Activated CD4-positive, alpha-beta T cell treated with anti-CD3 and anti-CD28 coated beads, Interleukin-2, amount 10 ng/mL, durations not matched to agents 7 days and 5 days (primary cell): ENCODE results near the gene TTLL1. TPM values are rescaled to one million over a fixed set of nuclear protein-coding genes. Genes with fewer than 3 reads are reported as not detected.
A peak's percentile ranks its signal among the peaks of the same experiment; 100 is the strongest.

Experiments used
- CTCF ChIA-PET: fragments of 350-600 bp; sonication (Branson Sonifier 250); formaldehyde crosslinking; loops from one replicate; lab custom pipeline; 2021; ENCODE audit warnings: antibody characterized with exemption; lab: Charles Lee
- POLR2A ChIA-PET: fragments of 350-600 bp; sonication (Branson Sonifier 250); formaldehyde crosslinking; loops from one replicate; lab custom pipeline; 2021; ENCODE audit warnings: antibody characterized with exemption; lab: Charles Lee
- DNase-seq: peaks from one replicate; pipeline ENCODE4 v3.0.0-alpha.2; 2020
- H3K27ac Mint-ChIP-seq: one replicate; pipeline ENCODE4 v1.8.0; 2021; ENCODE audit warnings: mild to moderate bottlenecking, moderate library complexity, mixed read lengths
- H3K27me3 Mint-ChIP-seq: one replicate; pipeline ENCODE4 v1.8.0; 2021; ENCODE audit warnings: mixed read lengths
- H3K36me3 Mint-ChIP-seq: one replicate; pipeline ENCODE4 v1.8.0; 2021; ENCODE audit warnings: low read depth, mixed read lengths
- H3K4me1 Mint-ChIP-seq: one replicate; pipeline ENCODE4 v1.8.0; 2021; ENCODE audit warnings: mixed read lengths
- H3K4me3 Mint-ChIP-seq: one replicate; pipeline ENCODE4 v1.8.0; 2021; ENCODE audit warnings: mild to moderate bottlenecking, moderate library complexity, mixed read lengths
- H3K9me3 Mint-ChIP-seq: one replicate; pipeline ENCODE4 v1.8.0; 2021; ENCODE audit warnings: mixed read lengths
- total RNA-seq, 2 experiments: library from RNA; stranded (reverse); gene quantifications; one replicate each; pipeline ENCODE4 v1.2.3, GENCODE V29; 2021

Gene TTLL1
- total RNA-seq, 2 experiments from 2014 or later, result 9.0 to 9.3 TPM

GRCh38 chr22:43014869-43015676, 74.1 kb downstream of the TTLL1 start, which contains the start of gene PACSIN2:
Gene PACSIN2 (minus strand): TSS chr22:43015149. CDS start chr22:42912080, 103,069 bp downstream.
- H3K27ac Mint-ChIP-seq, result peak within 1 kb of the TSS; percentile 94
- ChIA-PET CTCF (interaction anchor here (0.7 to 1.0 kb wide), 3 partner anchors 10 to 1426 kb away, joined by 3 to 4 read pairs (median 3); no protein-coding TSS in a partner anchor), POLR2A (interaction anchor here (0.5 to 0.6 kb wide), 2 partner anchors 121 to 140 kb away, joined by 3 read pairs; no protein-coding TSS in a partner anchor)
- peaks cover 3% of the 10 kb centered on the region for H3K27me3 Mint-ChIP-seq
- DNase-seq, result peak; percentile 99
- H3K36me3 Mint-ChIP-seq, result no peaks in the 10 kb centered on the region
- H3K4me1 Mint-ChIP-seq, result peaks cover 22% of the 10 kb centered on the region
- peak within 1 kb of the TSS; percentile 95 for H3K4me3 Mint-ChIP-seq
- no peaks in the 10 kb centered on the region for H3K9me3 Mint-ChIP-seq

DNA sequence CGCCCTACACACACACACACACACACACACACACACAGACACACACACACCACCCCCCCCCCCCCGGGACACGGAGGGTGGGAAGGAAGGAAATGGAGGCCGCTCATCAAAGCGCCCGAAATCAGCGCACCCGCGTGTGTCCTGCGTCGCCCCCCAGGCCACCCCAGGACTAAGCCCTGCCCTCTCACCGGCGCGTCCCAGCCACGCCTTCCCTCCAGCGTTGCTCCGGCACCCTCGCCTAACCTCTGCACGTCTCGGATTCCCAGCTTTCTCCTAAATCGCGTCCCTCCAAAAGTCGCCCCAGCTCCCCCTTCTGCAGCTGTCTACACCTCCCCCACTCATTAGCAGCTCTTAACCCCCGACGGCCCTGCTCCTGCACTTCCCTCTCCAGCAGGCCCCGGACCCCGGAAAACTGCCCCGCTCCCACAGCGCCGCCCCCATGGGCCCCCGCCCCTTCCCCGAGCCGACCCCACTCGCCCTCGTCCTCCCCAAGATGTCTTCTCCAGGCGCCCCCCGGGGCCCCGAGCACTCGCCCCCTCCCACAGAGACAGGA, 74.8 kb downstream of the TTLL1 start:
- Mint-ChIP-seq H3K36me3 (no peaks in the 10 kb centered on the region), H3K9me3 (no peaks in the 10 kb centered on the region), H3K27me3 (peaks cover 3% of the 10 kb centered on the region), H3K4me3 (peak overlapping the region; percentile 95), H3K4me1 (peaks cover 22% of the 10 kb centered on the region), H3K27ac (peak overlapping the region; percentile 89)
- ChIA-PET CTCF (interaction anchor here (0.6 to 1.3 kb wide), 4 partner anchors 9 to 34 kb away, joined by 3 to 4 read pairs (median 3); no protein-coding TSS in a partner anchor), POLR2A (no interaction called here)
- peak; percentile 44 for DNase-seq

DNA sequence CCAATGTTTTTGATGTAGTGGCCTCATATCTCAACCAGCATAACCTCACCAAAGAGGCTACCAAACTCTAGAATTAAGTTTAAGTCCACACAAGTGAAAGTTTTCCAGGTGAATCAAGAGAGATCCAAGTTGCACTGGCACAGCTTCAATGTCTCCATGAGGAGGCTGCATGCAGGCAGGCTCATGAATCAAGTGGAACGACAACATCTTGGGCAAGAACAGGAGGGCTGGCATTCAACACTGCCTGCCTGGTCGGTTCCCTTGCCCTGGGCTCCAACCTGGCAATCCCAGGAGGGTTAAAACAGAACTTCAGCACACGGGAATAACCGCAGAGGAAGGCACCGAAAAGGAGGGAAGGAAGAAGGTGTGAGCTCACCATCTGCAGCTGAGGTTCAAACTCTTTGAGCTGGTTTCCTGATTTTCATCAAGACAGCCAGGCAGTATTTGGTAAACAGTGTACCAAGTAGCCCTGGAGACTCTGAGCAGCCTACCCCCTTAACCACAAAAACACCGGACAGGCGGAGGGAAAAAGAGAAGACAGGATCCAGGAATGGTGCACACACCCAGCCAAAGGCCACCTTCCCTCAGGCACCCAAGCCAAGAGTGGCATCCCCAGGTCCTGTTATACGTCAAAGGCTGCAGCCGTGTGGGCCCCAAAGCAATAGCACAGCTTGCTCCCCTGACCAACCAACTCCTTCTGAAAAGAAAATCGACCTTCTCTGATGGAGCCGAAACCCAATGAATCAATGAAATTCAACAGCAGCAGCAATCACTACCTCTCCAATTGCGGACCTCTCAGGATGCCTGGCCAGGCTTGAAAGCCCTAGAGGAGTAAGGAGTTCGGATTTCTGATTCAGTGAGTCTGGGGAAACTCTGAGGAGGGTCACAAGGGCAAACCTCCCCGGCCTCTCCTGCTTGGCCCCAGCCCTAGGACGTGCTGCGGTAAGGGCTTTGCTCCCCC, 75.6 kb downstream of the TTLL1 start:
- no peaks in the 10 kb centered on the region for H3K9me3 Mint-ChIP-seq
- H3K4me1 Mint-ChIP-seq, result peaks cover 24% of the 10 kb centered on the region
- H3K27ac Mint-ChIP-seq, result peak overlapping the region; percentile 89
- ChIA-PET CTCF (interaction anchor here (0.6 to 1.3 kb wide), 6 partner anchors 9 to 35 kb away, joined by 3 to 6 read pairs (median 3); no protein-coding TSS in a partner anchor), POLR2A (no interaction called here)
- H3K4me3 Mint-ChIP-seq, result peak overlapping the region; percentile 95
- DNase-seq, result no peak
- H3K36me3 Mint-ChIP-seq, result no peaks in the 10 kb centered on the region
- H3K27me3 Mint-ChIP-seq, result peaks cover 3% of the 10 kb centered on the region

GRCh38 chr22:43012390-43012789, 76.8 kb downstream of the TTLL1 start:
- POLR2A ChIA-PET, result no interaction called here

DNA sequence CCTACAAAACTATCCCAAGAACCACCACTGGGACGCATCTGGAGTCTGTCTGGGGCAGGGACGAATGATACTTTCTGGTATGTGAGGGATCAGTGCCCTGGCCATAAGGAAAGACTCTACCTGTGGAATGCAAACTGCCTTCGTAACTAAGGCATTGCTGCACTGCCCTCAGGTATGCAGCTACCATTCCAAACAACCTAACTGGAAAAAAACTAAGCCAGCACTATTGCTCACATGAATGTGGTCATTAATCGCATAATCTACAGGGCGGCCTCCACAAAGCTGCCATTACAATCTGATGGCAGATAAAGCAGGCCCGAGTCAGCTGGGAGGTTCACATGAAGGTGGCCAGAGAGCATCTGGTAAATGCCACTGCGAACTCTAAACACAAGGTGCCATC, 78.1 kb downstream of the TTLL1 start:
- peaks cover 34% of the 10 kb centered on the region for H3K4me1 Mint-ChIP-seq
- no peak overlapping the region for H3K27ac Mint-ChIP-seq
- H3K27me3 Mint-ChIP-seq, result no peaks in the 10 kb centered on the region
- no peak for DNase-seq
- ChIA-PET CTCF (interaction anchor here (0.5 kb wide), 1 partner anchor 336 kb away, joined by 3 read pairs; no protein-coding TSS in a partner anchor), POLR2A (no interaction called here)
- no peaks in the 10 kb centered on the region for H3K9me3 Mint-ChIP-seq
- no peaks in the 10 kb centered on the region for H3K36me3 Mint-ChIP-seq
- no peak overlapping the region for H3K4me3 Mint-ChIP-seq

More at GRCh38 chr22:43012390-43012789, 76.8 kb downstream of the TTLL1 start:
- no peaks in the 10 kb centered on the region for H3K27me3 Mint-ChIP-seq
- peaks cover 29% of the 10 kb centered on the region for H3K4me1 Mint-ChIP-seq
- H3K27ac Mint-ChIP-seq, result no peak overlapping the region
- no peaks in the 10 kb centered on the region for H3K9me3 Mint-ChIP-seq
- CTCF ChIA-PET, result no interaction called here
- no peak overlapping the region for H3K4me3 Mint-ChIP-seq
- H3K36me3 Mint-ChIP-seq, result no peaks in the 10 kb centered on the region
- DNase-seq, result no peak

- no peak for DNase-seq
- no peaks in the 10 kb centered on the region for H3K9me3 Mint-ChIP-seq
- H3K4me1 Mint-ChIP-seq, result peaks cover 36% of the 10 kb centered on the region
- H3K27ac Mint-ChIP-seq, result no peak overlapping the region
- ChIA-PET CTCF (no interaction called here), POLR2A (interaction anchor here (0.6 kb wide), 1 partner anchor 93 kb away, joined by 3 read pairs; no protein-coding TSS in a partner anchor)
- no peaks in the 10 kb centered on the region for H3K27me3 Mint-ChIP-seq
- no peaks in the 10 kb centered on the region for H3K36me3 Mint-ChIP-seq
- H3K4me3 Mint-ChIP-seq, result no peak overlapping the region
Observed at GRCh38 chr22:43009444-43009843, 79.7 kb downstream of the TTLL1 start.

GRCh38 chr22:43008921-43009320, 80.3 kb downstream of the TTLL1 start:
- Mint-ChIP-seq H3K27me3 (no peaks in the 10 kb centered on the region), H3K9me3 (no peaks in the 10 kb centered on the region), H3K4me3 (no peak overlapping the region), H3K4me1 (peaks cover 38% of the 10 kb centered on the region), H3K27ac (no peak overlapping the region), H3K36me3 (no peaks in the 10 kb centered on the region)
- CTCF ChIA-PET, result no interaction called here
- DNase-seq, result no peak
- POLR2A ChIA-PET, result no interaction called here

DNA sequence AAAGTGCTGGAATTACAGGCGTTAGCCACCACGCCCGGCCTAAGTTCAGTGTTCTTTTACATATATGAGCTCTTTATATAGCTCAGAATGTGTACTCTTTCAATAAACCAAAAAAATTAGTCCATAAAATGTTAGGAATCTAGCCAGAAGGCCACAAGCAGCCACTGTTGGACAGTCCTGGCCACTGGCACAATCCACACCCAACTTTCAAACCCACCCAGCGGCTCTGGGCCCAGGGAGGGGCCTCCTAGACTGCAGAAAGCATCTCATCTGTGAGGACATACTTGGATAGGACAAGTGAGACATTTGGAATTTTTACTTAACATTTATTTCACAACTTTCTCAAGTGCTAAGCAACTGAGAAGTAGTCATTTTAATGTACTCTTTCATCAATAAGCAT, 80.7 kb downstream of the TTLL1 start:
- DNase-seq, result no peak
- ChIA-PET POLR2A (no interaction called here), CTCF (no interaction called here)
- H3K36me3 Mint-ChIP-seq, result peaks cover 4% of the 10 kb centered on the region
- H3K27me3 Mint-ChIP-seq, result no peaks in the 10 kb centered on the region
- H3K4me1 Mint-ChIP-seq, result peaks cover 38% of the 10 kb centered on the region
- no peak overlapping the region for H3K4me3 Mint-ChIP-seq
- H3K27ac Mint-ChIP-seq, result no peak overlapping the region
- H3K9me3 Mint-ChIP-seq, result no peaks in the 10 kb centered on the region

DNA sequence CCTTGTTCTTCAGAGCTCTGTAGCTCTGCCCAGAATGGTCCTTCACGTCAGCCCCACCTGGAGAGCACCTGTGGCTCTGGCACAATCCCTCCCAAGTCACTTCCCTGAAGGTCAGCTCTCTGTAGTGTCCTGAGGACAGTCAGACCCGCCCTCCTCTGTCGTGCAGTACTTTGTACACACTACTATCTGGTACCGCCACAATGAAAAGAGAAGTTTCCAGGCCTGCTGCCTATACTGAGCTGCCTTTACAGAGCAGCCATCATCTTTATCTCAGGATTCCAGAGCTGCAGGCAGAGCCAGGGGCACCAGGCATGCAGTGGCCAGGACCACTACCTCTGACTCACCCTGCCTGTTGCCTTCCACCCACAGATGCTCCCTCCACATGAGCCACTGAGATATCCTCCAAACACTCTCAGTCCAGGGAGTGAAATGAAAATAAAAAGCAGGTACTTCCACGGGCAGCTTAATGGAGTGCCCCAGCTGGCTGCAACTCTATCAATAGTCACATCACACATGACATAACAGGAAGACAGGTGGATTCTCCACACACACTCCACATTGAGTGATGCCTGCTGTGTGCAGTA, 81.6 kb downstream of the TTLL1 start:
- no peaks in the 10 kb centered on the region for H3K27me3 Mint-ChIP-seq
- DNase-seq, result no peak
- peaks cover 4% of the 10 kb centered on the region for H3K36me3 Mint-ChIP-seq
- ChIA-PET CTCF (interaction anchor here (0.7 kb wide), 1 partner anchor 131 kb away, joined by 3 read pairs; no protein-coding TSS in a partner anchor), POLR2A (no interaction called here)
- H3K9me3 Mint-ChIP-seq, result no peaks in the 10 kb centered on the region
- H3K4me3 Mint-ChIP-seq, result no peak overlapping the region
- peaks cover 38% of the 10 kb centered on the region for H3K4me1 Mint-ChIP-seq
- H3K27ac Mint-ChIP-seq, result no peak overlapping the region

GRCh38 chr22:43006753-43007152, 82.4 kb downstream of the TTLL1 start:
- POLR2A ChIA-PET, result no interaction called here
- Mint-ChIP-seq H3K36me3 (peaks cover 4% of the 10 kb centered on the region), H3K9me3 (no peaks in the 10 kb centered on the region), H3K4me1 (peaks cover 47% of the 10 kb centered on the region), H3K4me3 (no peak overlapping the region), H3K27me3 (no peaks in the 10 kb centered on the region), H3K27ac (no peak overlapping the region)
- CTCF ChIA-PET, result no interaction called here
- DNase-seq, result no peak

DNA sequence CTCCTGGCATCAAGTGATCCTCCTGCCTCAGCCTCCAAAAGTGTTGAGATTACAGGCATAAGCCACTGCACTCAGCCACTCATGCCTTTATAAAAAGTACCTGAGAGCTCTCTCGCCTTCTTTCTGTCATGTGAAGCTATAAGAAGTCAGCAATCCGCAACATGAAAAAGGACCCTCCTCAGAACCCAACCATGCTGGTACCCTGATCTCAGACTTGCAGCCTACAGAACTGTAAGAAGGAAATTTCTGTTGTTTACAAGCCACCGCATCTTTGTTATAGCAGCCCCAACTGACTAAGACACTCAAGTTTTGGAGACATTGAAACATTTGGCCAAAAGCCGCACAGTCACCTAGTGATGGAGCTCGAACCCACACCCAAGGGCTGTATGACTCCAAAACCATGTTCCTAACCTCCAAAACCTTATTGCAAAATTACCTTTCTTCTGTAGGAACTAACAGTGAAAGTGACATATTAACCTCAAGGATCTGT, 83.1 kb downstream of the TTLL1 start:
- POLR2A ChIA-PET, result no interaction called here
- CTCF ChIA-PET, result no interaction called here
- peaks cover 4% of the 10 kb centered on the region for H3K36me3 Mint-ChIP-seq

GRCh38 chr22:43005106-43005505, 84.1 kb downstream of the TTLL1 start:
- Mint-ChIP-seq H3K4me3 (no peak overlapping the region), H3K27ac (no peak overlapping the region), H3K27me3 (no peaks in the 10 kb centered on the region), H3K4me1 (peaks cover 60% of the 10 kb centered on the region), H3K9me3 (no peaks in the 10 kb centered on the region), H3K36me3 (peaks cover 4% of the 10 kb centered on the region)
- CTCF ChIA-PET, result interaction anchor here (0.6 to 2.3 kb wide), 5 partner anchors 8 to 138 kb away, joined by 3 to 6 read pairs (median 4); partner anchors contain the start of gene PACSIN2
- POLR2A ChIA-PET, result no interaction called here
- DNase-seq, result no peak

More for the DNA sequence above, 83.1 kb downstream of the TTLL1 start:
- Mint-ChIP-seq H3K27me3 (no peaks in the 10 kb centered on the region), H3K4me1 (peaks cover 50% of the 10 kb centered on the region), H3K9me3 (no peaks in the 10 kb centered on the region), H3K4me3 (no peak overlapping the region), H3K27ac (no peak overlapping the region)
- DNase-seq, result no peak
